ENCODE measurements around the gene NEIL3. TPM values are rescaled to one million over a fixed set of nuclear protein-coding genes. Genes with fewer than 3 reads are reported as not detected.

The NEIL3 gene
- total RNA-seq, 1 donor from 2014 or later, result 0.11 TPM

GRCh38 chr4:177349191-177349590, 39.5 kb downstream of the NEIL3 start:
- Histone ChIP-seq H3K27me3 (ENCODE audit: low read depth) (no peaks in the 10 kb centered on the region), H3K4me3 (no peak overlapping the region), H3K27ac (replicated peaks) (no peak overlapping the region), H3K36me3 (no peaks in the 10 kb centered on the region), H3K4me1 (no peaks in the 10 kb centered on the region), H3K9me3 (replicated peaks) (no peaks in the 10 kb centered on the region)
- DNase-seq, result no peak
- no peak for TF ChIP-seq CTCF (IDR thresholded peaks at IDR 0.05; ENCODE audit: borderline replicate concordance)
- intact Hi-C loops (cut with micrococcal nuclease), result no loop called here

GRCh38 chr4:177351622-177352244, 42.1 kb downstream of the NEIL3 start:
- no peaks in the 10 kb centered on the region for H3K36me3 ChIP-seq
- H3K27ac ChIP-seq (replicated peaks), result no peak overlapping the region
- no peak overlapping the region for H3K4me3 ChIP-seq
- no peak for DNase-seq
- no peaks in the 10 kb centered on the region for H3K27me3 ChIP-seq (ENCODE audit: low read depth)
- intact Hi-C loops (cut with micrococcal nuclease), result no loop called here
- no peaks in the 10 kb centered on the region for H3K4me1 ChIP-seq
- no peaks in the 10 kb centered on the region for H3K9me3 ChIP-seq (replicated peaks)
- TF ChIP-seq CTCF (IDR thresholded peaks at IDR 0.05; ENCODE audit: borderline replicate concordance), result no peak

GRCh38 chr4:177356206-177356605, 46.5 kb downstream of the NEIL3 start:
- no peaks in the 10 kb centered on the region for H3K27me3 ChIP-seq (ENCODE audit: low read depth)
- no peak for DNase-seq
- no peaks in the 10 kb centered on the region for H3K9me3 ChIP-seq (replicated peaks)
- no peak overlapping the region for H3K27ac ChIP-seq (replicated peaks)
- no peaks in the 10 kb centered on the region for H3K36me3 ChIP-seq
- TF ChIP-seq CTCF (IDR thresholded peaks at IDR 0.05; ENCODE audit: borderline replicate concordance), result no peak
- intact Hi-C loops (cut with micrococcal nuclease), result no loop called here
- H3K4me3 ChIP-seq, result no peak overlapping the region
- no peaks in the 10 kb centered on the region for H3K4me1 ChIP-seq

GRCh38 chr4:177356921-177357320, 47.2 kb downstream of the NEIL3 start:
- Histone ChIP-seq H3K27ac (replicated peaks) (no peak overlapping the region), H3K4me3 (no peak overlapping the region), H3K9me3 (replicated peaks) (peaks cover 2% of the 10 kb centered on the region), H3K4me1 (no peaks in the 10 kb centered on the region), H3K27me3 (ENCODE audit: low read depth) (no peaks in the 10 kb centered on the region), H3K36me3 (no peaks in the 10 kb centered on the region)
- intact Hi-C loops (cut with micrococcal nuclease), result no loop called here
- no peak for TF ChIP-seq CTCF (IDR thresholded peaks at IDR 0.05; ENCODE audit: borderline replicate concordance)
- no peak for DNase-seq

- Histone ChIP-seq H3K36me3 (no peaks in the 10 kb centered on the region), H3K9me3 (replicated peaks) (peaks cover 10% of the 10 kb centered on the region), H3K4me3 (no peak overlapping the region), H3K27me3 (ENCODE audit: low read depth) (no peaks in the 10 kb centered on the region), H3K4me1 (no peaks in the 10 kb centered on the region), H3K27ac (replicated peaks) (no peak overlapping the region)
- no peak for TF ChIP-seq CTCF (IDR thresholded peaks at IDR 0.05; ENCODE audit: borderline replicate concordance)
- DNase-seq, result no peak
- intact Hi-C loops (cut with micrococcal nuclease), result no loop called here
These were observed 57.7 kb downstream of the NEIL3 start for GRCh38 chr4:177367336-177367735.

Data from left ventricle myocardium inferior (tissue), 1 donor.